RPMI8226 (cell line): ENCODE results near the gene STXBP3.

Source experiments
- DNase-seq: peaks from one replicate; pipeline ENCODE4 v3.0.0-alpha.2; 2015

STXBP3 gene

DNA sequence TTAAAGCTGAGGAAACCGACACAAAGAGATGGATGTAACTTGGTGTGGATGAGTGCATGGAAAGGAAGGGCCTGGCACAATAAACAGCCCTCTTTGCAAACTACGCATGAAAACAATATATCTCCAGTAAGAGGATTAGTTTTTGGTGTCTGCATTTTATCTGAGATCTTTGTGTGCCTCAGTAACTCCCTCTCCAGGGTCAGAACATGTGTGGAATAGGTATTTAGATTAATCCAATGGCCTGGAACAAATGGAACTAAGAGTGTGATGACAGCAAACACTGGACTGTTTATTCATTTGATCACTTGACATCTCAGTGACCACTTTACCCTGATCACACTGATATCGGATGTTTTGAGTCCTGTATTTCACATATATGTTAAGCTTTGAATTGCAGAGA lies 65.1 kb downstream of the STXBP3 start:
- no peak for DNase-seq

- DNase-seq = no peak
These were observed 66.9 kb downstream of the STXBP3 start for GRCh38 chr1:108813326-108813725.

DNA sequence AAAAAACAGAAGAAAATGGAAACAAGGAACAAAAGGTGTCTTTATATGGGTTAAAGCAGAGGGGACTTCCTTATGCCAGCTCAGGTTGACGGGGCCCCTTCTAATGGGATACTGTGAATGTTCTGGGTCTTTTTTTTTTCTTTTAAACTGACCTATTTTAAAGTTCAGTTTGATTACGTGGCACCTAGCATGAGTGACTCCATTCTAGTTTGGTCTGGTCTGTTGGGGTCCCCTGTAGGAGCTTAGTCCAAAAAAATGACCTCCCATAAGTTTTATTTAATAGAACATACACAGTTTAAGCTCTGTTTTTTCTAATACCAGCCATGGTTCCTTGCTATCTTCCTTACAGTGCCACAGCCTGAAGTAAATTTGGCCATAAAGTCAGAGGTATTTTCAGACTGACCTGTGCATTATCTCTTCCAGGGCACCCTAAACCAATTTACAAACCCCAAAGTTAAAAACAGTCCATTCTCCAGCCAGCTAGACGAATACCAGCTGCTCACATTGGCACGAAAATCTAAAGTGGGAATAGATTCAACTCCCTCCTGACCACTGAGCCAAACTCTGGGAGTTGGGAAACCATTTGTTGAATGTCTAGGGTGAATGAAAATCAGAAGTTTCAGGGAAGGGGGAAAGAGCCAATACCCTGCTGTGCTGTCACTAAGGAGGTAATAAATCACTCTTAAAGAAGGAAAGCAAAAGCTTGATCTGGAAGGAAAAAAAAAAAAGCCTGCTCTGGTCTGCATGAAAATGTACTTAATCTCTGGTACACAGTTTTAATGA lies 68.1 kb downstream of the STXBP3 start:
- no peak for DNase-seq

- no peak for DNase-seq
These were observed 69.1 kb downstream of the STXBP3 start for GRCh38 chr1:108815566-108815965.

- no peak for DNase-seq
These were observed 69.8 kb downstream of the STXBP3 start for GRCh38 chr1:108816049-108816893.

- DNase-seq = no peak
These were observed 70.5 kb downstream of the STXBP3 start for GRCh38 chr1:108817016-108817415.

DNA sequence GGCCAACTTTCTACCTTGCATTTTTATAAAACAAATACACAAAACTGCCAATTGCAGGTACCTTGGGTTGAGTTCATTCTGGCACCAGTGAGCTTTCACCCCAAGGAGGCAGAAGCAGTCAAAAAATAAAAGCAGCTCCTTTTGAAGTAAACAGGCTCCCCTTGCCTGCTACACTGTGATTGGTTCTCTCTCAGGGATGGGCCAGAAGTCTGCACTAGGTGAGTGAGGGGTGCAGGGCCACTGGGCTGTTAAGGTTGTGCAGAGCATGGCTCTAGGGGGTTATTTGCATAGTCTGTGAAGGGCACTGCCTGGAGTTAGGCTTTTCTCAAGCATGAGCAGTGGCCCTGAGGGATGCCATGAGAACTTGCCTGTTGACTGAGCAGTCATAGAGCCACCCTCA lies 71.3 kb downstream of the STXBP3 start:
- no peak for DNase-seq

DNA sequence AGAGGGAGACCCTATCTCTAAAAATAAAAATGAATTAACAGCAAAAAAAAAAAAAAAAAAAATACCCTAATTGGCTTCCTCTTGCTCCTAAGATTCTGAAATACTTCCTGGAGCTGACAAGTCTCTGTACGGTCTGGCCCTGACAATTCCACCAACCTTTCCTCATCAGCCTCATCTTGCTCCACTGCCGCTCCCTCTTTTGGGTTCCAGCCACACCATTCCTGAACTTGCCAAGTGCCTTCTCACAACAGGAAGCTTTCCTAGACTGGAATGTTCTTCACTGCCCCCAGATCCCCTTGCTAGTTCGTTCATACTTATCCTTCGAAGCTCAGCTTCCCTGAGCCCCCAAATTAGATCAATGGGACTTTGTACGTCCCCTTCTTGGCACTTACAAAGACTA lies 73.4 kb downstream of the STXBP3 start:
- no peak for DNase-seq

DNA sequence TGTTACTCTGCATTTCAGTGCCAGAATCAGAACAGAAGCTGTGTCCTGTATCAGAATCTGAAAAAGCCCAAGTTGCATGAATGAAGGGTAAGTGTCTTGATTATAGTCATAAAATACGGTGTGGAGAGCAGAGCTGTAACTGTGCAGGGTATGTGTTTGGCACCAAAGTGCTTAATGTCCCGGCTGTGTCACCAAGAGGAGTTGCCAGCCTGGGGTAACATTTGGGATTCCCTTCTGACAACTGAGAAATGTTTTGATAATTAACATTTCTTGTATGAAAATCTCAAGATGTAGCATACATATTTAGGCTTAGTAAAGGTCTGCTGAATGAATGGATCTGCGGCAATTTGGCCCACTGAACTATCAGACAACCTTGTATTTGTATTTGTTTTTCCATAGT lies 77.2 kb downstream of the STXBP3 start:
- DNase-seq = no peak

- no peak for DNase-seq
These were observed 77.6 kb downstream of the STXBP3 start for GRCh38 chr1:108824051-108824450.

DNA sequence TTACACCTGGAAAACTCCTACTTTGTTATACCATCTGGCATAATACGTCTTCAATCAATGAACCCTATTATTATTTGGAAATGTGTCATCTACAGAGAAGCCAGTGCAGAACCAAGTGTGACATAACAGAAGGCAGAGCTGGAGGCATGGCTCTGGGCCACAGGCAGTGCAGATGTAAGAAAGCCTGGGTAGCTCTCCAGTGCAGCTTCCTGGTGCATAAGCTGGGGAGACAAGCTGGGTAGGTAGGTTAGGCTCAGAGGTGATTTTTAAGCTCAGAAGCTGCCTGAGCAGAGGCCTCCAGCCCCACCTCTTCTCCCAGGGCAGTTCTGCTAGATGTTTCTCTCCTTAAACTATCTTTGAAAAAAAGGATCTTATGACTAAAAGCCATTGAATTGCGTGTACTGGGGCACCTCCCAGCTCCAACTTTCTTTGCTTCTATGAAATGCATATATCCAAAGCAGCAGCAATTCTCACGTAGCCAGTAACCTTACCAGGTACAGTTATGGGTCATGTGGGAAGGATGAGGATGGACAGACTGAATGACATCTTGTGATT lies 79.7 kb downstream of the STXBP3 start:
- no peak for DNase-seq

DNA sequence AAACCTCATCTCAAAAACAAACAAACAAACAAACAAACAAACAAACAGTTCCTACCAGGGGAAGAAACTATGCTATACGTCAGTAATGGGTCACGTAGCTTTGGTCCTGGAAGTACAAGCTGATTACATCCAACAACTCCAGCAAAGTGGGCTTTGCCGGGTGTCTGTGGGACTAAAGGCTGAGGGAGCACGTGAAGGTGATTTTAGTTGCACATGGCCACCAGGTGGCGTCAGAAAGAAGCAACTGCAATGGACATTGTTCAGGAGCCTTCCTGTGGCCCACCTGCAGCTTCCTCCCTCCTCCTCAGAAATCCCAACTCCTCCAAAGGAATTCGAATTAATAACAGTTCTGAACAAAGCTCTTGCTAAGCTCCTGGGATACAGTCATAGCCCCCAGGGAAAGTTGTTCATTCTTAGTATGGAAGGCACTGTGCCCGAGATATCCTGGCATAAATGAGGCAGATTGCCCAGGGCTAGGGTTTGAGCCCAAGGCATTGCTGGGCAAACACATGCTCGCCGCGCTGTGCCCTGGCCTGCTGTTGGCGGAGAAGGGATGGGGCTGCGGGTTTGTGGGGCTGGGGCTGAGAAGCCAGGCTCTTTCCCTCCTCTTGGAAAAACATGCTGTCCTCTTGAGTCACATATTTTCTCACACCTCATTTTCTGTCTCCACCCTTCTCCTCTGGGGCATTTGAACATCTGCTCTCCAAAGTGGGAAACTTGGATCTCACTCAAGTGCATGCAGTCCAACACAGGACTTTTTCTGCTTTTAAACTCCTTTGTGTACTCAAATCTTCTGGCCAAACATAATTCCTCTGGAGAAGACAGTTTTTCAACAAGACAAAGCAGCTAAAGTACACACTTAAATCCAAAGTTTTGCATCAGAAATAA lies 81.8 kb downstream of the STXBP3 start:
- DNase-seq = peak; percentile 65

DNA sequence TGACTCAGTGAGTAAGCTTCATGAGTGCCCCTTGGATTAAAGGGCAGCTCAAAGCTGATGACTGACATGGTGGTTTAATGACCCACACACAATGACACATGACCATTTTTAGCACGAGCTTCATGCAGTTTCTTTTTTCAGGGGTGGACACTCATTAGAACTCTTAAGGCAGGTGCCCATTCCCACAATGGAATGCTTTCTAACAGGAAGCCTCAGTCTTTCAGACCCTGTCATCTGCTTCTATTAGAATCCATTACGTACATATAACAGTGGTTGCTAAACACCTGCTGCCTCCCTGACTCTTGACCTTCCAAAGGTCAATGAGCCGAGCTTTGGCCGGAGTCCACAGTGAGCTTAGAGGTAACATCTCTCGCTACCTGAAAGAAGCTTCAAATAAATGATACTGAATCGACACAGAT lies 83.0 kb downstream of the STXBP3 start:
- no peak for DNase-seq

DNA sequence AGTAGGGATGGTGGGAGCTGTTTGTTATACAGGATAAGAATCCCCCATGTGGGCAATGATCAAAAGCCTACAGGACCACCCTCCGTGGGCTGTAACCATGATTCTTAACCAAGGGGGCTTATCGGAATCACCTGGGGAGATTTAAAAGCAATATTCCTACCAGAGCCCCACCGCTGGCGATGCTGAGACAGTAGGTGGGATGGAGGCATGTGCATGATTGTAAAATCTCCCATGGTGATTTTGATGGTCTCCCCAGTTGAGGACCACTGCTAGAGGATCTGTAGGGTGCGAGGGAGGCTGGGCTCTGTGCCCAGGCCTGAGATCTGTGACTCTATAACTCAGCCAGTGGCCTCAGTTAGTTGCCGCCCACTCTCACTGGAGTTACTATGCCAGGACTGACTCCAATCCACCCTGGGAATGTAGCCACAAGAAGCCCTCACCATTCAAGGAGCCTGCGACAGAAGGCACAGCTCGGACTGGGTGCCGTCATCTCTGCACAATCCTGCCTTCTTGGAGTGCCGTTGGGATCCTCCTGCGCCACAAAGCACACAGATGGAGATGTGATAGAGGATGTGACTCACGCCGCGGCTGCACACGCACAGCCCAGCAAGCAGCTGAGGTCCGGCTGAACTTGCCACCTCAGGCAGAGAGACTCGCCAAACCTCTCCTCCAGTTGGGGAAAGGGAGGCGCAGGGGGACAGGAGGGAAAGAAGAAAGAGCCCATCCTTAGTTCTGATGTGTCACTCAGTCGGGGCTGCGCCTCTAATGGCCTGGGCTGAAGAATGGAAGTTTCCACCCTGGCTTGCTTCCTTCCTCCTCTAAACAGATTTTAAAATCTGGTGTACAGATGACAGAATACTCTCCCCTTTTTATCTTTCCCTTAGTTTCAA lies 83.9 kb downstream of the STXBP3 start:
- no peak for DNase-seq

DNA sequence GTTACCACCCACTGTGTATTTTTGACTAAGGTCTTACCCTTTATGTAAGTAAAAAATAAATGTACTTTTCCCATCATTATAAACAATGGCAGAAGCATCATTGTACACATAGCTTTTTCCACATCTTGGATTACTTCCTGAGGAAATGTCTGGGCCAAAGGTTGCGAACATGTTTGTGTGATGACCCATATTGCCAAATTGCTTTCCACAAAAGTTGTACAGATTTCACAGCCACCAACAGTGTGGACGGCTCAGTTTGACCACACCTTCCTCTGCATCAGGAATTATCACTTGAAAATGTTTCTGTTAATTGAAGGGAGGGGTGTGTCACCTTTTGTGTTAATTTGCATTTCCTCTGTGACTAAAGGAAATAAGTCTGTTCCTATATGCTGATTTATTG lies 84.8 kb downstream of the STXBP3 start:
- no peak for DNase-seq

DNA sequence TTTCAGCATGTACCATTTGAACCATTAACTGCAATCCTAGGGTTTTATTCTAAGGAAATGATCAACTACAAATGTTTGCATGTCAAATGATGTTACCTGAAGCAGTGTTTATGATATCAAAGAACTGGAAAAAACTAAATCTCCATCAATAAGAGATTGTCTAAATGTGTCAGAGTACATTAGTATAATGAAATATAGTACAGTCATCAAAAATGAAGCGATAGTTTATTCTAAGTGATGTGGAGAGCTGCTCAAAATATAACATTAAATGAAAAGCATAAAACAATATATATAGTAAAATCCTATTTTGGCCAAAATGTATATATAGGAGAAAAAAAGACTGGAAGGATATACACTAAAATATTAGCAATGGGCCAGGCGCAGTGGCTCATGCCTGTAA lies 86.5 kb downstream of the STXBP3 start:
- DNase-seq = no peak

DNA sequence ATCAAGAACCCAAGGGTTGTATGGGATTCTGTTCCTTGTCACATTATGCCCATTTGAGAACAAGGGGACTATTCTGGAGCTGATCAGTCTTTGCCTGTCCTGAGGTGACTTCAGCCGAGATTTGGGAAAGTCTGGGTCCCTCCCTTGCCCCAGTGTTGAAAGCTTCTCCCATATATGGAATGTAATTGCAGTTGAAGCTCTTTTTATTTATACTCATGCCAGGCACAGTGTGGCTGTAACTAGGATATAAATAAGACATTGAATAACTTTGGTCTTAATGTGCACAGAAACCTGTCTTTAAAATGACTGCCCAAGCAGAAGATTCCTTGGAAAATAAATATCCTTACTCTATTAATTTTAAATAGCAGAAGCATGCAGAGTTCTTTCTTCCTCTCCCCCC lies 95.2 kb downstream of the STXBP3 start:
- no peak for DNase-seq

- no peak for DNase-seq
These were observed 96.2 kb downstream of the STXBP3 start for GRCh38 chr1:108842525-108843181.

DNA sequence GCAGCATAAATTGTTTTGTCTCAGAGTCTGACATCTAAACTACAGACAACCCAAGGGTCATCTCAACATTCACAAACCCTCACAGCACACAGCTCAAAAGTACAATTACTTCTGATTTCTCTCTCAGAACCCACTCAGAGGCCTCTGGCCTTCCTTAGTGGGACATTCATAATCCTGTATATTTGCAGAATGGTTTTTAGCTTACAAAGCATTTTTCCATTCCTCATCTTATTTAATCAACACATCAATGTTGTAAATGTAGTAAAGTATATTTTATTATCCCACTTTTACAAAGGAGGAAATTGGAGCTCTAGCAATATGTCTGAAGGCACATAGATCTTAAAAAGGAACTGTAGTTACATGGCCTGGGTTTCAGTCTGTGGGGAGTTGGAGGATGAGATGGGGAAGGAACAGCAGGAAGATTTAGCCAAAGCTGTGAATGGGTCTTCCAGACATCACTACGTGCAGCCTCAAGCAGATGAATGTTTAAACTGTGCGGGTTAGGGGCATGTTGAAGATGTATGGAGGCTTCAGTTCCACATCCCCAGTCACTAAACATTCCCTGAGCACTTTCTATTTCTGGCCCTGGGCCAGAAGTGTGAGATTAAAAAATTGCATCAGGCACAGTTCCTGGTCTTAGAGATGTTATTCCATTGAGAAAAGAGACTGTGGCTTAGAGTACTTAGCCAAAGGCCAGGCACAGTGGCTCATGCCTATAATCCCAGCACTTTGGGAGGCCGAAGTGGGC lies 97.1 kb downstream of the STXBP3 start:
- DNase-seq = no peak

DNA sequence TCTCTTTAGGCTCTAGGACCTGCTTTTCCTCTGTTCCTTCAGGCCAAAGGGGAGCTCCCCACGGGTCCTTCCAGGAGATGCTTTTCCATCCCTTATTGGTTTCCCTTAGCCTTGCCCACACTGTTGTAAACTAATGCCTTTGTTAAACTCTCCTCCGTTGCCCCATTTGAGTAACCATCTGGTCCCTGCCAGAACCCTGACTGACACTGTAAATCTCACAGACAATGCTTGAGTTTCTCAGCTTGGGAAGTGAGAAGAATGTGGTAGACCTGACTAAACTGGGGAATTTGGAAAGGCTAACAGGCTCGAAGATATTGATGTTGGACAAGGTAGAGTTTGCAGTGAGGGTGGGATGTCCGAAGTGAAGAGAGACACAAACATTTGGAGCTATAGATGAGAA lies 99.0 kb downstream of the STXBP3 start:
- no peak for DNase-seq

GRCh38 chr1:108845991-108846390 lies 99.5 kb downstream of the STXBP3 start:
- DNase-seq = no peak
